ENCODE data around the gene CAPN8.

The CAPN8 gene

DNA sequence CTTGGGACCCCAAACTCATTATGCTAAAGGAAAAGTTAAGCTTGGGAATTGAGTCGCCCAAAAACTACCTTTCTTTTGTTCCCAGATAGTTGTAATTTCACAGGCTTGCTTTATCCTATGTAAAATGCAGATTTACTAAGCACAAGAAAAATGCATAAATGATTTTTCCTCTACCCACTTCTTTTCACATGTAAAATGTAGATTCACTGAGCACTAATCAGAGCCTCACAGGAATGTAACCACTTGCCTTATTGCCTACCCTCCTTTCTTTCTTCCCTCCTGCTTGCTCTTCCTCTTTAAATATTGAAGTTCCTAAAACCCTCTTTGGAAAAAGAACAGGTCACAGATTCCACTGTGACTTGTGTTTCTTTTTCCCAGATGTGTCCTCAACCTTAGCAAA is 18.3 kb downstream of the CAPN8 start:
- Histone ChIP-seq H3K27me3 (ENCODE audit: control insufficient read depth, insufficient read depth, low read length) (peaks cover 19% of the 10 kb centered on the region), H3K9ac (ENCODE audit: low read depth, low read length) (no peak overlapping the region), H3K9me3 (replicated peaks; ENCODE audit: low read length) (no peaks in the 10 kb centered on the region), H3K4me1 (ENCODE audit: control insufficient read depth, insufficient read depth, low read length) (no peaks in the 10 kb centered on the region), H3K36me3 (ENCODE audit: insufficient read depth, low read length) (no peaks in the 10 kb centered on the region), H3K4me2 (ENCODE audit: low read length) (no peak overlapping the region), H3K4me3 (ENCODE audit: low read length) (no peak overlapping the region)

DNA sequence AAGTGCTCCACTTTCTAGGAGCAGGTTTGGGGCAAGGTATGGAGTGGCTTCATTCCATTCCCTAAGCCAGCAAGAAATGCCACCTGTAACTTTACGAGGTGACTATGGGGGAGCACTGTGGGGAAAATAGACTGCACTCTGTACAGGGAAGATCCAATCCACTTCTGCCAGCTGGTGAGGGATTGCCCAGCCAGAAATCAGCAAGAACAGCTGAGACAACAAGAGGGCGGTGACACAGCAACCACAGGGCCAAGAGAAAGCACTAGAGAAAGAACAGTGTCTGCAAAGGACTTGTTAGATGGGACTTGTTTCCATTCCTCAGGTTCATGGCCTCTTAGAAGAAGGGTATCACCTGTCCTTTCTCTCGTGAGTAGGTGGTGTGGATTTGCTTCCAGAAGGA is 19.6 kb downstream of the CAPN8 start:
- no peaks in the 10 kb centered on the region for H3K36me3 ChIP-seq (ENCODE audit: insufficient read depth, low read length)
- peaks cover 29% of the 10 kb centered on the region for H3K27me3 ChIP-seq (ENCODE audit: control insufficient read depth, insufficient read depth, low read length)
- H3K4me3 ChIP-seq (ENCODE audit: low read length) = no peak overlapping the region
- H3K9ac ChIP-seq (ENCODE audit: low read depth, low read length) = no peak overlapping the region
- no peaks in the 10 kb centered on the region for H3K4me1 ChIP-seq (ENCODE audit: control insufficient read depth, insufficient read depth, low read length)
- H3K4me2 ChIP-seq (ENCODE audit: low read length) = no peak overlapping the region
- H3K9me3 ChIP-seq (replicated peaks; ENCODE audit: low read length) = no peaks in the 10 kb centered on the region

DNA sequence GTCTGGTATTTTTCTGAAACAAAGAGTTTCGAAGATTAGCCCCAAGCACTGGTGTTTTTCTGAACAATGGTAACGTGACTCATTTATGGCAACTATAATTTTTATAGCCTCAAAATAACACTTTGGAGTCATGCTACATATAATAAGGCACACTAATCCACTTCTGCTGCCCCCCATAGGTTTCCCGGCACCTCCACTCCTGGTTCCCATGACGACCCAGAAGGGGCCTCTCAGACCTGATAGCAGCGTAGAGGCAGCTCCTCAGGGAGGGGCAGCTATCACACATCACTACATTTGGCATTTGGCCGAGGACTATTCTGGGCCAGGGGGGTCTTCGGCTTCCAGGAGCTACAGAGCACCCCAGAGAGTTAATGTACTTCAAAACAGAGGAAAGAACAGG is 23.3 kb downstream of the CAPN8 start:
- no peak overlapping the region for H3K9ac ChIP-seq (ENCODE audit: low read depth, low read length)
- H3K4me1 ChIP-seq (ENCODE audit: control insufficient read depth, insufficient read depth, low read length) = no peaks in the 10 kb centered on the region
- H3K4me3 ChIP-seq (ENCODE audit: low read length) = no peak overlapping the region
- peaks cover 41% of the 10 kb centered on the region for H3K27me3 ChIP-seq (ENCODE audit: control insufficient read depth, insufficient read depth, low read length)
- no peaks in the 10 kb centered on the region for H3K36me3 ChIP-seq (ENCODE audit: insufficient read depth, low read length)
- H3K9me3 ChIP-seq (replicated peaks; ENCODE audit: low read length) = no peaks in the 10 kb centered on the region
- no peak overlapping the region for H3K4me2 ChIP-seq (ENCODE audit: low read length)

- H3K4me2 ChIP-seq (ENCODE audit: low read length) = no peak overlapping the region
- no peak overlapping the region for H3K4me3 ChIP-seq (ENCODE audit: low read length)
- peaks cover 48% of the 10 kb centered on the region for H3K27me3 ChIP-seq (ENCODE audit: control insufficient read depth, insufficient read depth, low read length)
- H3K36me3 ChIP-seq (ENCODE audit: insufficient read depth, low read length) = no peaks in the 10 kb centered on the region
- no peak overlapping the region for H3K9ac ChIP-seq (ENCODE audit: low read depth, low read length)
- H3K9me3 ChIP-seq (replicated peaks; ENCODE audit: low read length) = no peaks in the 10 kb centered on the region
- no peaks in the 10 kb centered on the region for H3K4me1 ChIP-seq (ENCODE audit: control insufficient read depth, insufficient read depth, low read length)
These were observed 23.9 kb downstream of the CAPN8 start for GRCh38 chr1:223641523-223642039.

GRCh38 chr1:223639331-223639749 is 26.2 kb downstream of the CAPN8 start:
- Histone ChIP-seq H3K9me3 (replicated peaks; ENCODE audit: low read length) (no peaks in the 10 kb centered on the region), H3K9ac (ENCODE audit: low read depth, low read length) (no peak overlapping the region), H3K4me2 (ENCODE audit: low read length) (no peak overlapping the region), H3K36me3 (ENCODE audit: insufficient read depth, low read length) (no peaks in the 10 kb centered on the region), H3K4me3 (ENCODE audit: low read length) (no peak overlapping the region), H3K27me3 (ENCODE audit: control insufficient read depth, insufficient read depth, low read length) (peaks cover 48% of the 10 kb centered on the region), H3K4me1 (ENCODE audit: control insufficient read depth, insufficient read depth, low read length) (no peaks in the 10 kb centered on the region)

DNA sequence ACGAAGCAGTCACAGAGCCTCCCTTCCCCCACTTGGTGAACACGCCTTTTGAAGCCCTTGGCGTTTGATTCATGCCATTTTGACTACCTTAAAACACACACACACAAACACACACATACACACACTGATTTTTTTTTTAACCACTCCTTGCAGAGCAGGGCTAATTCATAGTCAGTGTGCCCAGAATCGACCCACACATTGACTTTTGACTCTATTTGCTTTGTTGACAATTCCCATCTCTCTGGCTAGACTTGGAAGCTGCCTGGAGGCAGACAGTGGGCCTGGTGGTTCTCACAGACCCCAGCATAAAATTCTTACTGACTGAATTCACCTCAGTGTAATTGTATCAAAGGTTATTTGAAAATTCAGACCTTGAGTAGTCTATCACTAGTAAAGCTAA is 30.3 kb downstream of the CAPN8 start:
- Histone ChIP-seq H3K4me2 (ENCODE audit: low read length) (no peak overlapping the region), H3K4me1 (ENCODE audit: control insufficient read depth, insufficient read depth, low read length) (no peaks in the 10 kb centered on the region), H3K36me3 (ENCODE audit: insufficient read depth, low read length) (no peaks in the 10 kb centered on the region), H3K4me3 (ENCODE audit: low read length) (no peak overlapping the region), H3K9ac (ENCODE audit: low read depth, low read length) (no peak overlapping the region), H3K9me3 (replicated peaks; ENCODE audit: low read length) (no peaks in the 10 kb centered on the region), H3K27me3 (ENCODE audit: control insufficient read depth, insufficient read depth, low read length) (peaks cover 43% of the 10 kb centered on the region)

DNA sequence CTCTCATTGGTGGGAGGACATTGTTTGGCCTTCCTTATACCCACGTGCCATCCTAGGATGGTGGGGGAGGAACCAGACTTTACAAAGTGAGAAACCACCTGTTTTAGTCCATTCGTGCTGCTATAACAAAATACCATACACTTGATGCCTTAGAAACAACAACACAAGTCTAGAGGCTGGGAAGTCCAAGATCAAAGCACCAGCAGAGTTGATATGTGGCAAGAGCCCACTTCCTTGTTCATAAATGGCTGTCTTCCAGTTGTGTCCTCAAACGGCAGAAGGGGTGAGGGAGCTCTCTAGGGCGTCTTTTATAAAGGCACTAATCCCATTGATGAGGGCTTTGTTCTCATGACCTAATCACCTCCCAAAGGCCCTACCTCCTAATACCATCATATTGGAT is 31.1 kb downstream of the CAPN8 start:
- Histone ChIP-seq H3K9ac (ENCODE audit: low read depth, low read length) (no peak overlapping the region), H3K4me3 (ENCODE audit: low read length) (no peak overlapping the region), H3K4me1 (ENCODE audit: control insufficient read depth, insufficient read depth, low read length) (no peaks in the 10 kb centered on the region), H3K27me3 (ENCODE audit: control insufficient read depth, insufficient read depth, low read length) (peaks cover 46% of the 10 kb centered on the region), H3K4me2 (ENCODE audit: low read length) (no peak overlapping the region), H3K36me3 (ENCODE audit: insufficient read depth, low read length) (no peaks in the 10 kb centered on the region), H3K9me3 (replicated peaks; ENCODE audit: low read length) (no peaks in the 10 kb centered on the region)

DNA sequence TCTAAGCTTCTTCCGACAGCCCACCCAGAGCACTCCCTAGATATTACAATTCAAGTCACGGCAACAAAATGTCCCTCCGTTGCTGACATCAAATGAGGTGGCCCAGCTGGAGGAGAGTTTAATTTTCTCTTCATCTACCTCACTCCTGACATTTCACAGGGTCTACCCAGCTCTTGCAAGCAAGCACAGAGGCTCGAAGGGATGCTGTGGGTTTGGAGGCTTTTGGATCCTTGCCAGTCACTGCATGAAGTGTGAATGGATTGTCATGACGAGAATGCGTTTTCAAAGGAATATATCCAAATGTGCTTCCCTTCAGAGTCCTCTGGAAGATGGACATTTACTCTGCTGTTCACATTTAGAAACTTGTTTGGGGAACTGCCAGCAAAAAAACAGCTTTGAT is 33.5 kb downstream of the CAPN8 start:
- H3K27me3 ChIP-seq (ENCODE audit: control insufficient read depth, insufficient read depth, low read length) = peaks cover 42% of the 10 kb centered on the region
- no peaks in the 10 kb centered on the region for H3K9me3 ChIP-seq (replicated peaks; ENCODE audit: low read length)
- H3K4me3 ChIP-seq (ENCODE audit: low read length) = no peak overlapping the region
- H3K9ac ChIP-seq (ENCODE audit: low read depth, low read length) = no peak overlapping the region
- no peaks in the 10 kb centered on the region for H3K36me3 ChIP-seq (ENCODE audit: insufficient read depth, low read length)
- H3K4me1 ChIP-seq (ENCODE audit: control insufficient read depth, insufficient read depth, low read length) = no peaks in the 10 kb centered on the region
- no peak overlapping the region for H3K4me2 ChIP-seq (ENCODE audit: low read length)

DNA sequence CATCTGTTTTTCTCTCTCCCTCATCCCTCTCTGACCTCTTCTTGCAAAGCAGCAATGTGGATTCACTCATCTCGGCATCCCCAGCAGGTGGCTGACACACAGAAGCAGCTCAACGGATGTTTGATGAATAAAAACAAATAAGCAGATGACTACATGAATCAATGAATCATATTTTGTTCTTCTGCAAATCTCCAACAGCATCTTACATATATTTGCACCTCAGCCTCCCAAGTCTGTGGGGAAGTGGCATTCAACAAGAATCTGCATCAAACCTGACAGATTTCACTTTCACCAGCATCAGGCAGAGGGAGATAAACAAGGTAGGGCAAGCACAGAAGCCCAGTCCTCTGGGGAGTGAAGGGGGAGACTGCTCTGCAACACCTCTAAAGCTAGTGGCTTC is 34.0 kb downstream of the CAPN8 start:
- no peaks in the 10 kb centered on the region for H3K4me1 ChIP-seq (ENCODE audit: control insufficient read depth, insufficient read depth, low read length)
- no peaks in the 10 kb centered on the region for H3K9me3 ChIP-seq (replicated peaks; ENCODE audit: low read length)
- H3K4me3 ChIP-seq (ENCODE audit: low read length) = no peak overlapping the region

GRCh38 chr1:223629126-223629457 is 36.4 kb downstream of the CAPN8 start:
- Histone ChIP-seq H3K36me3 (ENCODE audit: insufficient read depth, low read length) (no peaks in the 10 kb centered on the region), H3K9me3 (replicated peaks; ENCODE audit: low read length) (no peaks in the 10 kb centered on the region), H3K4me3 (ENCODE audit: low read length) (no peak overlapping the region), H3K27me3 (ENCODE audit: control insufficient read depth, insufficient read depth, low read length) (peaks cover 35% of the 10 kb centered on the region), H3K9ac (ENCODE audit: low read depth, low read length) (no peak overlapping the region), H3K4me1 (ENCODE audit: control insufficient read depth, insufficient read depth, low read length) (no peaks in the 10 kb centered on the region), H3K4me2 (ENCODE audit: low read length) (no peak overlapping the region)

More for the DNA sequence above, 34.0 kb downstream of the CAPN8 start:
- H3K36me3 ChIP-seq (ENCODE audit: insufficient read depth, low read length) = no peaks in the 10 kb centered on the region
- peaks cover 38% of the 10 kb centered on the region for H3K27me3 ChIP-seq (ENCODE audit: control insufficient read depth, insufficient read depth, low read length)
- no peak overlapping the region for H3K4me2 ChIP-seq (ENCODE audit: low read length)
- H3K9ac ChIP-seq (ENCODE audit: low read depth, low read length) = no peak overlapping the region

GRCh38 chr1:223628233-223629125 is 37.0 kb downstream of the CAPN8 start:
- no peaks in the 10 kb centered on the region for H3K36me3 ChIP-seq (ENCODE audit: insufficient read depth, low read length)

More at GRCh38 chr1:223628233-223629125, 37.0 kb downstream of the CAPN8 start:
- Histone ChIP-seq H3K27me3 (ENCODE audit: control insufficient read depth, insufficient read depth, low read length) (peaks cover 30% of the 10 kb centered on the region), H3K4me2 (ENCODE audit: low read length) (no peak overlapping the region), H3K4me1 (ENCODE audit: control insufficient read depth, insufficient read depth, low read length) (no peaks in the 10 kb centered on the region), H3K4me3 (ENCODE audit: low read length) (no peak overlapping the region), H3K9me3 (replicated peaks; ENCODE audit: low read length) (no peaks in the 10 kb centered on the region), H3K9ac (ENCODE audit: low read depth, low read length) (no peak overlapping the region)
